Measurements from ENCODE around the gene ZNF415. TPM values are rescaled to one million over a fixed set of nuclear protein-coding genes. Genes with fewer than 3 reads are reported as not detected.
"Not testable (repeated sequence)": the region's sequence is repeated elsewhere in the genome, so short reads cannot be mapped to it uniquely, and the experiment has no call there.

Gene ZNF415
- total and polyA plus RNA-seq, 5 donors from 2014 or later: 0.49 to 3.4 (median 1.1) TPM; not detected in 2

DNA sequence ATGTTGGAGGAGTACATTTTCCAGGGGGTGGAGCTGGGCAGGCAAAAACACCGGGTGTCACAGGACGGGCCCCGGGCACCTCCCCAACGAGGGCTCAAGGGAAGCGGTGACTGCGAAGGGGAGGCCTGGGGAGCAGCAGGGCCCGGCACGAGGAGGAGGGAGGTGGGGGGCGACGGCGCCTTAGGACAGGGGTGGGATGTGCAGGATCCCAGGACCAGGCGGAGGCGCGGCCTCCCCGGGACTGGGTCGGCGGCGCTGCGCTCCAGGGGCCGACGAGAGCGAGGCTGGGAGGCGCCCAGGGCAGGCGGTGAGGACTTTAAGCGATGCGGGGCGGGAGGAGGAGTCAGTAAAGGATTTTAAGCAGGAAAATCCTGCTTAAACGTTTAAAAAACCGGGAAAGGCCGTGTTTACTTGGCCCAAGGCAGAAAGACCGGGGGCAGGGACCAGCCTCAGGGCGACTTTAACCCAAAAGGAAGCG lies 29.9 kb downstream of the ZNF415 start:
- H3K4me3 Mint-ChIP-seq: peak overlapping the region; percentile 95 to 98 (median 97)
- peaks cover 23% of the 10 kb centered on the region for H3K36me3 Mint-ChIP-seq
- ATAC-seq (ENCODE audit: low read depth in 2 of 2): no peak
- H3K4me3 ChIP-seq (ENCODE audit: low read depth, low read length): peak overlapping the region; percentile 78
- no peaks in the 10 kb centered on the region for H3K27me3 ChIP-seq (ENCODE audit: control insufficient read depth, insufficient read depth, low read length)
- peaks cover 22% of the 10 kb centered on the region for H3K4me1 ChIP-seq (ENCODE audit: control insufficient read depth, insufficient read depth, low read length, poor library complexity, severe bottlenecking)
- H3K27me3 Mint-ChIP-seq: no peaks in the 10 kb centered on the region
- H3K27ac ChIP-seq (ENCODE audit: insufficient read depth, low read length, poor library complexity, severe bottlenecking): peak overlapping the region; percentile 87
- peaks cover 0 to 14% (median 4%) of the 10 kb centered on the region in 7 donors for H3K9me3 Mint-ChIP-seq
- peak overlapping the region; percentile 90 to 99 (median 98) for H3K27ac Mint-ChIP-seq
- peaks cover 14% of the 10 kb centered on the region for H3K36me3 ChIP-seq (ENCODE audit: control insufficient read depth, insufficient read depth, low read length)
- H3K4me1 Mint-ChIP-seq: peaks cover 10 to 50% (median 29%) of the 10 kb centered on the region in 4 donors
- peaks cover 0 to 9% of the 10 kb centered on the region in 2 experiments for H3K9me3 ChIP-seq (ENCODE audit: control insufficient read depth in 2 of 2, low read length in 2 of 2)
- DNase-seq: peak in 2 of 3 donors; percentile 25 to 69

DNA sequence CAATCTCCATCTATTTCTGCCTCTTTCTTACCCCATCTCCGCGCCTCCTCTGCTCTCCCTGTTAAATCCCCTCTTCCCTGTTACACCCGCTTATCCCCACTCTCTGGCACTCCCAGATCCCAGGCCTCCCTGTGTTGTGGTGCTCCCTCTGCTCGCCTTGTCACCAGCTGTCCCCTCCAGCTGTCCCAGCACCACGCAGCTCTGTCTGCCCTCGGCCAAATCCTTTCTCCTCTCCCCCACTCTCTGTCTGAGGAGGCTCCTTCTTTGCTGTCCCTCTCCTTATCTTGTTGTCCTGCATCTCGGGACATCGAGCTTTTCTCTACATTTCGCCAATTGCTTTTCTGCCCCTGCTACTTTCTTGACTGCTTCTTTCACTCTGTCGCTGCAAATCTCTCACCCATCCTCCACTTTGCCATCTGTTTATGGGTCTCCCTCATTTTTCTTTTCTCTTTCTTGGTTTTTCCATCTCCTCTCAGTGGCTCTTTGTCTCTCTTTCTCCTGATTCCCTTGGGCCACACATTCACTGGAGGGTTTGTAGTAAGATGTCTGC lies 30.4 kb downstream of the ZNF415 start:
- Mint-ChIP-seq H3K27ac (peak overlapping the region; percentile 90 to 99 (median 98)), H3K9me3 (peaks cover 0 to 15% (median 4%) of the 10 kb centered on the region in 7 donors), H3K27me3 (no peaks in the 10 kb centered on the region), H3K36me3 (peaks cover 29% of the 10 kb centered on the region), H3K4me1 (peaks cover 10 to 56% (median 30%) of the 10 kb centered on the region in 4 donors), H3K4me3 (peak overlapping the region; percentile 95 to 98 (median 97))
- H3K9me3 ChIP-seq (ENCODE audit: control insufficient read depth in 2 of 2, low read length in 2 of 2): peaks cover 0 to 14% of the 10 kb centered on the region in 2 experiments
- H3K27me3 ChIP-seq (ENCODE audit: control insufficient read depth, insufficient read depth, low read length): no peaks in the 10 kb centered on the region
- peaks cover 22% of the 10 kb centered on the region for H3K4me1 ChIP-seq (ENCODE audit: control insufficient read depth, insufficient read depth, low read length, poor library complexity, severe bottlenecking)
- no peak for ATAC-seq (ENCODE audit: low read depth in 2 of 2)
- DNase-seq: no peak
- peaks cover 19% of the 10 kb centered on the region for H3K36me3 ChIP-seq (ENCODE audit: control insufficient read depth, insufficient read depth, low read length)
- peak overlapping the region; percentile 78 for H3K4me3 ChIP-seq (ENCODE audit: low read depth, low read length)
- peak overlapping the region; percentile 87 for H3K27ac ChIP-seq (ENCODE audit: insufficient read depth, low read length, poor library complexity, severe bottlenecking)

DNA sequence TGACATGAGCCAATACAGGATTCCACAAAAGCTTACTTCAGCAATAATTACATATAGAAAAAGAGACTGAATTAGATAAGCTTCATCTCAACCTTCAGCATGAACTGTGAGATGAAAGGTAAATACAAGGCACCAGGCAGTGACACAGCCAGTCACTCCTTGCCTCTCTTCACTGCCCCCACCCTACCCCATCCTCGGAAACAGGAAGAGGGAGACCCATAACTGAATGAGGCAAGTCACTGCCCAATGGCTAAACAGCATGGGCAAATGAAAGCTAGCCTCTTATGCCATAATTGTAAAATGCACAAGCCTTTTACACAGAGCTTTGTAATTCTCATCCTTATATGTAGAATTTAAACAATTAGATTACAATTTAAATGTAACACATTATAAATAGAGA lies 31.2 kb downstream of the ZNF415 start:
- peak in 1 of 3 donors; percentile 13 for DNase-seq
- Mint-ChIP-seq H3K9me3 (peaks cover 0 to 11% (median 3%) of the 10 kb centered on the region in 7 donors), H3K4me1 (peaks cover 10 to 57% (median 29%) of the 10 kb centered on the region in 4 donors), H3K27me3 (no peaks in the 10 kb centered on the region), H3K4me3 (peak overlapping the region; percentile 95 to 98 (median 97)), H3K36me3 (peaks cover 31% of the 10 kb centered on the region), H3K27ac (peak overlapping the region; percentile 40 to 98 (median 90))
- Histone ChIP-seq H3K4me3 (ENCODE audit: low read depth, low read length) (peak overlapping the region; percentile 78), H3K4me1 (ENCODE audit: control insufficient read depth, insufficient read depth, low read length, poor library complexity, severe bottlenecking) (peaks cover 22% of the 10 kb centered on the region), H3K27me3 (ENCODE audit: control insufficient read depth, insufficient read depth, low read length) (no peaks in the 10 kb centered on the region), H3K36me3 (ENCODE audit: control insufficient read depth, insufficient read depth, low read length) (peaks cover 19% of the 10 kb centered on the region), H3K27ac (ENCODE audit: insufficient read depth, low read length, poor library complexity, severe bottlenecking) (no peak overlapping the region), H3K9me3 (ENCODE audit: control insufficient read depth in 2 of 2, low read length in 2 of 2) (peaks cover 0 to 9% of the 10 kb centered on the region in 2 experiments)
- ATAC-seq (ENCODE audit: low read depth in 2 of 2): no peak

DNA sequence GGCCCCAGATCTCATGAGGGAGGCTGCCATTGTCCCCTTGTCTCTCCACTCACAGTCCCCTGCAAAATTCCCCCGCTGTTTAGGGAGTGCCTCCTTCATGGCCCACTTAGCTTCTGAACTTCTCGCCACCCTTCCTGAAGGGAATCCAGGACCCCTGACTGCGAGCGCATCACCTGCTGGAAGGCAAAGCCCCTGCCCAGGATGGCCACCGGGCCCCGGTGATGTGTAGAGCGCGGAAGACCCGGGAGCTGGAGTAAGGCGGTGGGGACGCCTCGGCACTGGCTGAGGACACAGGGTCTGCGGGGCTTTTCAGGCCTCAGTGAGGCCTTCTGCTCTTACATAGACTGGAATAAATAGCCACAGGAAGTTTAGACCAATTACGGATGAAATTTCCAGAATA lies 34.1 kb downstream of the ZNF415 start:
- not testable (repeated sequence) for ATAC-seq (ENCODE audit: low read depth in 2 of 2); H3K4me3 ChIP-seq (ENCODE audit: low read depth, low read length); DNase-seq; H3K9me3 ChIP-seq (ENCODE audit: control insufficient read depth in 2 of 2, low read length in 2 of 2); H3K27me3 ChIP-seq (ENCODE audit: control insufficient read depth, insufficient read depth, low read length); H3K27me3 Mint-ChIP-seq; H3K27ac ChIP-seq (ENCODE audit: insufficient read depth, low read length, poor library complexity, severe bottlenecking); H3K27ac Mint-ChIP-seq
- H3K4me3 Mint-ChIP-seq: peak overlapping the region in 2 of 4 donors; percentile 17 to 73
- H3K36me3 ChIP-seq (ENCODE audit: control insufficient read depth, insufficient read depth, low read length): peaks cover 27% of the 10 kb centered on the region
- H3K36me3 Mint-ChIP-seq: peaks cover 52% of the 10 kb centered on the region
- peaks cover 0 to 14% (median 2%) of the 10 kb centered on the region in 7 donors for H3K9me3 Mint-ChIP-seq
- H3K4me1 ChIP-seq (ENCODE audit: control insufficient read depth, insufficient read depth, low read length, poor library complexity, severe bottlenecking): peaks cover 19% of the 10 kb centered on the region
- peaks cover 14 to 64% (median 27%) of the 10 kb centered on the region in 4 donors for H3K4me1 Mint-ChIP-seq

DNA sequence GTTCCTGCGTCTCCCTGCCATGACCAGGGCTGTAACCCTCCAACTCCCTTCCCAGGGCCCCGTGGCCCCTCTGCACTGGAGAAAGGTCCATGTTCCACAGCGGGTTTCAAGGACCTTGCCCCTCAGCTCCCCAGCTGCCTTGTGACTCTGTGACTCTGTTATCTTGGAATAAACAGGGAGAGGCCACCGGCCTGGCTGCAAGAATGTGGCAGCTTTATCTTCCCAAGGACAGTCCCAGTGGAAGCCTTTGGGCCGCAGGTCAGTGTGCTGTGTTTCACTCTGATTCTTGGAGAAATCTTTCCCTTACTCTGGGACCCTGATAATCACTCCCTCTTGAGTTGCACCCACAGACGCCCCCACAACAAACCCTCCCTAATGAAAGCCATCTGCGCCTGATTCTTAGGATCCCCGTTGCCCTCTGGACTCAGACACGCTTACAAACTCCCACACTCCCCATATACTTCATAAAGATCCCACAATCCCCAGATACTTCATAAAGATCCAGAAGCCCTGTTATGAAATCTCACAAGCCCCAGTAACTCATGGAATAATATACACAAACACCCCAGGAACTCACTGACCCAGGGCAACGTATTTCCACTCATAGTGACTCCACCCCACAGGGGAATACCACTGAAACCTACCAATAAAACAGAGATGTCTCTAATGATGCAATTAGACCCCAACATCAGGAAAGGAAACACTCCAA lies 35.6 kb downstream of the ZNF415 start:
- Mint-ChIP-seq H3K36me3 (peaks cover 54% of the 10 kb centered on the region), H3K9me3 (peaks cover 0 to 14% (median 4%) of the 10 kb centered on the region in 7 donors), H3K4me3 (peak overlapping the region in 2 of 4 donors; percentile 21 to 68), H3K4me1 (peaks cover 9 to 54% (median 17%) of the 10 kb centered on the region in 4 donors)
- not testable (repeated sequence) for H3K4me1 ChIP-seq (ENCODE audit: control insufficient read depth, insufficient read depth, low read length, poor library complexity, severe bottlenecking); H3K9me3 ChIP-seq (ENCODE audit: control insufficient read depth in 2 of 2, low read length in 2 of 2); ATAC-seq (ENCODE audit: low read depth in 2 of 2); H3K27ac Mint-ChIP-seq; H3K27ac ChIP-seq (ENCODE audit: insufficient read depth, low read length, poor library complexity, severe bottlenecking); DNase-seq; H3K4me3 ChIP-seq (ENCODE audit: low read depth, low read length); H3K27me3 ChIP-seq (ENCODE audit: control insufficient read depth, insufficient read depth, low read length); H3K27me3 Mint-ChIP-seq
- peaks cover 36% of the 10 kb centered on the region for H3K36me3 ChIP-seq (ENCODE audit: control insufficient read depth, insufficient read depth, low read length)

DNA sequence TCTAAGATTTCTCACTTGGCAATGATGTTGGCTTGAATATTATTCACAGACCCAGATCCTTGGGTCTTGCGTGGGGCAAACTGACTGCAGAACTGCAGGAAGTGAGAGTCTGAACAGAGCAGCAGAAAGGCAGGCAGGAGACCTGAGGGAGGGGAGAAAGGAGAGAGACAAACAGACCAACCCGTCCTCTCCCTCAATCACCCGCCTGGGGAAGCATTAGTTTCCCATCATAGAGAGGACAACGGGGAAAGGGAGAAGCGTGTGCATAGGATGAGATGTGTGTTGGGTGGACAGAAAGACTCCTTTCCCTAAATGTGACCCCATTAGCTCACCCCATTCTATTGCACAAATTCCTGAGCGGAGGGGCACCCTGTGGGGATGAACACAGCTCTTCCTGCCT lies 36.1 kb downstream of the ZNF415 start:
- H3K4me1 ChIP-seq (ENCODE audit: control insufficient read depth, insufficient read depth, low read length, poor library complexity, severe bottlenecking); DNase-seq; H3K27me3 Mint-ChIP-seq; ATAC-seq (ENCODE audit: low read depth in 2 of 2); H3K27ac Mint-ChIP-seq; H3K4me3 Mint-ChIP-seq; H3K27me3 ChIP-seq (ENCODE audit: control insufficient read depth, insufficient read depth, low read length); H3K27ac ChIP-seq (ENCODE audit: insufficient read depth, low read length, poor library complexity, severe bottlenecking); H3K4me3 ChIP-seq (ENCODE audit: low read depth, low read length): not testable (repeated sequence)
- Mint-ChIP-seq H3K36me3 (peaks cover 58% of the 10 kb centered on the region), H3K9me3 (peaks cover 0 to 16% (median 4%) of the 10 kb centered on the region in 7 donors), H3K4me1 (peaks cover 6 to 49% (median 15%) of the 10 kb centered on the region in 4 donors)
- Histone ChIP-seq H3K9me3 (ENCODE audit: control insufficient read depth in 2 of 2, low read length in 2 of 2) (peaks cover 9 to 13% of the 10 kb centered on the region in 2 experiments), H3K36me3 (ENCODE audit: control insufficient read depth, insufficient read depth, low read length) (peaks cover 38% of the 10 kb centered on the region)

DNA sequence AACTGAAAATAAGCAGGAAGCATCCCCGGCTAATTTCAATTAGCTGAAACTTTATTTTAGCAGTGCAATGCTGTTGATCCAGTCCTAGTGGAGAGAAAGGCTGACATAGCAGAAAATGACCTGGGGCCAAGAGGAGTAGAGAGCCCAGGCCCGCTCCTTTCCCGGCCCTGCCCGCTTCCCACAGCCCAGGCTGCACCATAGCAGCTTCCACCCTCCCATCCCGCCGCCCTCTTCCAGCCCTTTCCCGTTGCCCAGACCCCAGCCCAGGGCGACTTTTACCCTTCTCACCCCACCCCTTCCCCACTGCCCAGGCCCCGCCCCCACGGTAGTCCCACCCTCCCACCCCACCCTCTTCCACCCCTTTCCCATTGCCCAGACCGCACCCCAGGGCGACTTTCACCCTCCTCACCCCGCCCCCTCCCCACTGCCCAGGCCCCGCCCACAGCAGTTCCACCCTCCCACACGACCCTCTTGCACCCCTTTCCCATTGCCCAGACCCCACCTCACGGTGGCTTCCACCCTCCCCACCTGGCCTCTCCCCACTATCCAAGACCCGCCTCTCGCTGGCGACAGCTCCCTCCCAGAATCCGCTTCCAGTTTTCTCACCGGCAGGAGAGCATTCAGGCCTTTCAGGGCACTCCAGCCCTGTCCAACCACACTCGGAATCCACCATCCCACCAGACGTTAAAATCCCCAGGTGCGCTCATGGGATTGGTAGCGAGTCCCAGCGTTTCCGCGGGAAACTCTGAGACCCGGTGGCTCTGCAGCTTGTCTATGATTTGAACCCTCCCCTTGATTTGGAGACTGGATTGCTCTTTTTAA lies 37.7 kb downstream of the ZNF415 start:
- Histone ChIP-seq H3K36me3 (ENCODE audit: control insufficient read depth, insufficient read depth, low read length) (peaks cover 52% of the 10 kb centered on the region), H3K9me3 (ENCODE audit: control insufficient read depth in 2 of 2, low read length in 2 of 2) (peaks cover 9 to 14% of the 10 kb centered on the region in 2 experiments), H3K27ac (ENCODE audit: insufficient read depth, low read length, poor library complexity, severe bottlenecking) (no peak overlapping the region), H3K4me3 (ENCODE audit: low read depth, low read length) (no peak overlapping the region), H3K27me3 (ENCODE audit: control insufficient read depth, insufficient read depth, low read length) (no peaks in the 10 kb centered on the region), H3K4me1 (ENCODE audit: control insufficient read depth, insufficient read depth, low read length, poor library complexity, severe bottlenecking) (no peaks in the 10 kb centered on the region)
- Mint-ChIP-seq H3K36me3 (peaks cover 65% of the 10 kb centered on the region), H3K4me3 (peak overlapping the region in 2 of 4 donors; percentile 20 to 51), H3K4me1 (peaks cover 5 to 39% (median 11%) of the 10 kb centered on the region in 4 donors), H3K9me3 (peaks cover 0 to 19% (median 4%) of the 10 kb centered on the region in 7 donors), H3K27me3 (no peaks in the 10 kb centered on the region), H3K27ac (peak overlapping the region in 1 of 3 donors; percentile 80)
- DNase-seq (no peak), ATAC-seq (ENCODE audit: low read depth in 2 of 2) (no peak)

Data from CD4-positive, CD25-positive, alpha-beta regulatory T cell (primary cell).